Activated T-helper 1 cell treated with anti-CD3 and anti-CD28 coated beads, Interleukin-12 subunit alpha, Interleukin-12 subunit beta, Interleukin-2, Interleukin-4 antibody, amounts not matched to agents 30 ng/mL and 10 ng/mL and 1 ng/mL, durations not matched to agents 14 hours and 24 hours and 36 hours (primary cell): ENCODE results near the gene ZFX. TPM values are rescaled to one million over a fixed set of nuclear protein-coding genes. Genes with fewer than 3 reads are reported as not detected.

Experiments used
- DNase-seq: peaks from one replicate; pipeline ENCODE4 v3.0.0; 2021; ENCODE audit warnings: low spot score
- H3K27ac Mint-ChIP-seq: one replicate; pipeline ENCODE4 v1.8.0; 2021; ENCODE audit warnings: mild to moderate bottlenecking, mixed read lengths
- H3K27me3 Mint-ChIP-seq: one replicate; pipeline ENCODE4 v1.8.0; 2022; ENCODE audit warnings: mild to moderate bottlenecking, moderate library complexity, mixed read lengths; ENCODE audit not compliant: insufficient read depth
- H3K36me3 Mint-ChIP-seq: one replicate; pipeline ENCODE4 v1.8.0; 2021; ENCODE audit warnings: low read depth, mixed read lengths
- H3K4me1 Mint-ChIP-seq: one replicate; pipeline ENCODE4 v1.8.0; 2021; ENCODE audit warnings: low read depth, mixed read lengths
- H3K4me3 Mint-ChIP-seq: one replicate; pipeline ENCODE4 v1.8.0; 2021; ENCODE audit warnings: mild to moderate bottlenecking, moderate library complexity, mixed read lengths
- H3K9me3 Mint-ChIP-seq: one replicate; pipeline ENCODE4 v1.8.0; 2021; ENCODE audit warnings: mixed read lengths
- intact Hi-C: fragments of 100-400 bp; cut with micrococcal nuclease; formaldehyde crosslinking; loops from one replicate; pipeline ENCODE4 v1.15.1; 2024
- total RNA-seq: library from RNA; stranded (reverse); gene quantifications from 2 replicates; pipeline ENCODE4 v1.2.3, GENCODE V29; 2022

ZFX gene
- total RNA-seq, 1 donor from 2014 or later = 43.3 TPM

DNA sequence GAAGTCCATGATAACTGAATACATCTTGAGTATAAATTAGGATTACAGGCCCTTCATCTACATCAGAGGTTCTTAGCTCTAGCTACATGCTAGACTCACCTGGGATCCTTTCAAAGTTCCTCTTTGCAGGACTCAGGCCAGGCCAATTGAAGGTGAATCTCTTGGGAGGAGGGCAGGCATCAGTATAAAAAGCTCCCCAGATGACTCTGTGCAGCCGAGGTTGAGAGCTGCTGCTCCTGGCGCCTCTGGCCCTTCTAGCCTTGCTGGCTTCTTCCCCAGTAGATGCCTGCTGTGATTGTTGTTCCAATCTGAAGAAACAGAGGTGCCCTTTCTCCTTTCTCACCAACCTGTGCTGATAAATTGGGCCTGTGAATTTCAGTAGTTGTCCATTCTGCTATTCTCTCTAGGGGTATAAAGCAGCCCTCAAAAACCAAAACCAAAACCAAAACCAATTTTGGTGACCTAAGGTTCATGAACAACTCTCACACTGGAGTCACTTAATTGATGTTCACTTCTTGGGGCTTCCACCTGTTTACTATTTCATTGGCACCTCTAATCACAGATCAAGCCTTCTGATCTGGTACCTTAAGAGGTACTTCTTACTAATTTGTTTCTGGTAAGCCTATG lies 85.7 kb downstream of the ZFX start:
- DNase-seq = no peak
- peaks cover 5% of the 10 kb centered on the region for H3K4me1 Mint-ChIP-seq
- peaks cover 2% of the 10 kb centered on the region for H3K27me3 Mint-ChIP-seq
- H3K36me3 Mint-ChIP-seq = no peaks in the 10 kb centered on the region
- H3K9me3 Mint-ChIP-seq = peaks cover 3% of the 10 kb centered on the region
- H3K4me3 Mint-ChIP-seq = no peak overlapping the region
- intact Hi-C loops = no loop called here
- H3K27ac Mint-ChIP-seq = no peak overlapping the region

GRCh38 chrX:24241822-24242648 lies 92.5 kb downstream of the ZFX start:
- H3K4me1 Mint-ChIP-seq = peaks cover 8% of the 10 kb centered on the region
- H3K27ac Mint-ChIP-seq = no peak overlapping the region
- no peak overlapping the region for H3K4me3 Mint-ChIP-seq
- H3K36me3 Mint-ChIP-seq = no peaks in the 10 kb centered on the region
- H3K9me3 Mint-ChIP-seq = no peaks in the 10 kb centered on the region
- no peak for DNase-seq
- intact Hi-C loops = loop anchor here (2.0 to 5.0 kb wide), 3 partner anchors 75 to 335 kb away; partner anchors contain the start of genes APOO and CXorf58
- H3K27me3 Mint-ChIP-seq = peaks cover 2% of the 10 kb centered on the region

DNA sequence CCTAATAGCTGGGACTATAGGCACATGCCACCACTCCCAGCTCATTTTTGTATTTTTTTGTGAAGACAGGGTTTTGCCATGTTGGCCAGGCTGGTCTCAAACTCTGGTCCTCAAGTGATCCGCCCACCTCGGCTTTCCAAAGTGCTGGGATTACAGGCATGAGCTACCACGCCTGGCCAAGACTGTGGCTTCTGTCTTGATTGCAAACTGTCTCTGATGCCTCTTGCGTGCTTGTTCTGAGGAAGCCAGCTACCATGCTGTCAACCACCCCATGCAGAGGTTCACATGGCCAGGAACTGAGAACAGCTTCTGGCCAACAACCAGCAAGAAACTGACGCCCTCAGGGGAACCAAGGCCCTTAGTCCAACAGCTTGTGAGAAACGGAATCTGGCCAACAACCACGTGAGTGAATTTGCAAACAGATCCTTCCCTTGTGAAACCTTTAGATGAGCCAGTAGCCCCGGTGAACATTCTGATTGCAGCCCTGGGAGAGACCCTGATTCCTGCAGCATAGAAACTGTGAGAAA lies 93.2 kb downstream of the ZFX start:
- no peaks in the 10 kb centered on the region for H3K36me3 Mint-ChIP-seq
- no peaks in the 10 kb centered on the region for H3K9me3 Mint-ChIP-seq
- H3K27me3 Mint-ChIP-seq = peaks cover 4% of the 10 kb centered on the region
- H3K4me3 Mint-ChIP-seq = no peak overlapping the region
- intact Hi-C loops = loop anchor here (2.0 to 5.0 kb wide), 3 partner anchors 75 to 335 kb away; partner anchors contain the start of genes APOO and CXorf58
- no peak overlapping the region for H3K27ac Mint-ChIP-seq
- DNase-seq = no peak
- peaks cover 8% of the 10 kb centered on the region for H3K4me1 Mint-ChIP-seq

DNA sequence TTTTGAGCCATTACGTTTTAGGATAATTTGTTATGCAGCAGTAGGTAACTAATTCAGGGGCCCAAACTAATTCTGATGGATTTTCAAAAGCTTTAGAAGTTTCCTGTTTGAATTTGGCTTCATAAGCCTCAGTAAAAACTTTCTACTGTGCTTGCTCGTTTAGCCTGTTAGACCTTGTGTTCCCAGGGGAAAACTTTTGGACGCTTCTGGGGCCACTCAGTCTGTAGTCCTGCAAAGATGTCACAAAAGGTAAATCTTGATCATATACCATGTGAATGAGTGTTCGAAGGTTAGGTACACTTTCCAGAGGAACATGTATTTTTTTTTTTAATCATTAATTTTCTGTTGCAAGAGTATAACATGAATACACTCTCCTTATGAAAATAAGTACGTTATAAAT lies 93.7 kb downstream of the ZFX start:
- no peak overlapping the region for H3K27ac Mint-ChIP-seq
- H3K36me3 Mint-ChIP-seq = no peaks in the 10 kb centered on the region
- H3K4me3 Mint-ChIP-seq = no peak overlapping the region
- intact Hi-C loops = loop anchor here (2.0 to 5.0 kb wide), 3 partner anchors 76 to 336 kb away; partner anchors contain the start of genes APOO and CXorf58
- no peaks in the 10 kb centered on the region for H3K9me3 Mint-ChIP-seq
- H3K27me3 Mint-ChIP-seq = peaks cover 4% of the 10 kb centered on the region
- DNase-seq = no peak
- H3K4me1 Mint-ChIP-seq = peaks cover 8% of the 10 kb centered on the region

DNA sequence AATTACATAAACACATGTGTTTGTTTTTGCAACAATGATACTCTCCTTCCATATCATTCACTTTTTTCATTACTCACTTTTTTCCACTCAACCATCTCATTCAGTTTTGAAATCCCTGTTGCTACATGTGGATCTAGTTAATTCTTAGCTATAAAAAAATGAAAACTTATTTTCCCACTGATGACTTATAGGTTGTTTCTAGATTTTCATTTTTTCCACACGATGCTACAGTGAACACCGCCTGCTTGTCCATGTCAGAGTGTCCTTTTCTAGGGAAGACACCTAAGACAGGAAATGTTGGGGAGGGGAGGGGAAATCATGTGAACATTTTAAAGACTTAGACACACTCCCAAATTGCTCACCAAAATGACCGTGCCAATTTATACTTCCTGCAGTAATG lies 94.2 kb downstream of the ZFX start:
- Mint-ChIP-seq H3K4me1 (peaks cover 8% of the 10 kb centered on the region), H3K36me3 (no peaks in the 10 kb centered on the region), H3K27ac (no peak overlapping the region), H3K27me3 (peaks cover 5% of the 10 kb centered on the region), H3K9me3 (no peaks in the 10 kb centered on the region), H3K4me3 (no peak overlapping the region)
- no peak for DNase-seq
- intact Hi-C loops = loop anchor here (2.0 to 5.0 kb wide), 3 partner anchors 76 to 336 kb away; partner anchors contain the start of genes APOO and CXorf58

- H3K4me1 Mint-ChIP-seq = peaks cover 8% of the 10 kb centered on the region
- H3K27ac Mint-ChIP-seq = no peak overlapping the region
- no peaks in the 10 kb centered on the region for H3K36me3 Mint-ChIP-seq
- no peak for DNase-seq
- no peaks in the 10 kb centered on the region for H3K9me3 Mint-ChIP-seq
- intact Hi-C loops = no loop called here
- no peak overlapping the region for H3K4me3 Mint-ChIP-seq
- peaks cover 5% of the 10 kb centered on the region for H3K27me3 Mint-ChIP-seq
Observed at GRCh38 chrX:24245202-24245601, 95.7 kb downstream of the ZFX start.

- intact Hi-C loops = no loop called here
- Mint-ChIP-seq H3K36me3 (no peaks in the 10 kb centered on the region), H3K27ac (no peak overlapping the region), H3K4me3 (no peak overlapping the region), H3K4me1 (peaks cover 8% of the 10 kb centered on the region), H3K9me3 (no peaks in the 10 kb centered on the region), H3K27me3 (peaks cover 10% of the 10 kb centered on the region)
- DNase-seq = no peak
Observed at GRCh38 chrX:24248042-24248441, 98.5 kb downstream of the ZFX start.

DNA sequence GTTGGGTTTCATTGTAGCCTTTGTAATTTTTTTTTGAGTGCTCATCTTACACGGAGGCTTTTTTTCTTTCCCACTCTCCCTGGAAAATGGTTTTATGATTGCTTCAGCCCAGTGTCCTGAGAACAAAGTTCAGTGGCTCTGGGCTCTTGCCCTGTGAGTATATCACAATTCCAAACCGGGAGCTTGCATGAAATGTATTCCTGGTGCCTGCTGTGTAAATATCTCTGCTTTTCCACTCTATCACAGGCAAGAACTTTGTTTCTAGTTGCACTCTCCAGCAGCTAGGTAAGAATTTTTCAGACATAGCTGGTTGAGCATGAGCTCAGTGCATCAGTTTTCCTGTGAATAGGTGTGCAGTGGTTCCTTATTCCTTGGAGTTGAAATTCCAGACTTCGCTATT lies 103.5 kb downstream of the ZFX start:
- Mint-ChIP-seq H3K9me3 (no peaks in the 10 kb centered on the region), H3K4me1 (no peaks in the 10 kb centered on the region), H3K27ac (no peak overlapping the region), H3K4me3 (no peak overlapping the region), H3K27me3 (peaks cover 10% of the 10 kb centered on the region), H3K36me3 (no peaks in the 10 kb centered on the region)
- no peak for DNase-seq
- intact Hi-C loops = loop anchor here (10.0 kb wide), 1 partner anchor 892 kb away; no protein-coding TSS in a partner anchor

DNA sequence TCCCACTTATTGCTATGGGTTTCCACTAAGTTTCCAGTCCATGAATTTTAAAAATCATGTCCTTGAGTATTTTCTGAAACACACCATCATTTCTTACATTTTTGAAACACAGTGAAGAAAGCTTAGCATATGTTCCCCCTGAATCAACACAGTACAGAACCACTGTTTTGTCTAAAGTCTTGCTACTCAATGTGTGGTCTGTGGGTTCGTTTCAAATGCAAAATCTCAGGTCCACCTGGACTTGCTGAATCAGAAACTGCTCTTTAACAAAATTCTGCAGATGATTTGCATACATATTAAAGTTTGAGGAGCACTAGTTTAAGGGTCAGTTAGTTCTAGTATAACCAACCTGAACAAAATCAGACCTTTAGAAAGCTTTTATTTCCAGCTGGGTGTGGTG lies 103.9 kb downstream of the ZFX start:
- H3K9me3 Mint-ChIP-seq = no peaks in the 10 kb centered on the region
- no peak overlapping the region for H3K27ac Mint-ChIP-seq
- no peak overlapping the region for H3K4me3 Mint-ChIP-seq
- H3K4me1 Mint-ChIP-seq = no peaks in the 10 kb centered on the region
- no peaks in the 10 kb centered on the region for H3K36me3 Mint-ChIP-seq
- peaks cover 8% of the 10 kb centered on the region for H3K27me3 Mint-ChIP-seq
- intact Hi-C loops = loop anchor here (10.0 kb wide), 1 partner anchor 891 kb away; no protein-coding TSS in a partner anchor
- no peak for DNase-seq

GRCh38 chrX:24257011-24257410 lies 107.5 kb downstream of the ZFX start:
- Mint-ChIP-seq H3K36me3 (no peaks in the 10 kb centered on the region), H3K4me1 (peaks cover 10% of the 10 kb centered on the region), H3K9me3 (no peaks in the 10 kb centered on the region), H3K4me3 (no peak overlapping the region), H3K27me3 (peaks cover 6% of the 10 kb centered on the region), H3K27ac (no peak overlapping the region)
- DNase-seq = no peak
- intact Hi-C loops = loop anchor here (10.0 kb wide), 1 partner anchor 888 kb away; no protein-coding TSS in a partner anchor

GRCh38 chrX:24259544-24260240 lies 110.2 kb downstream of the ZFX start:
- Mint-ChIP-seq H3K27me3 (no peaks in the 10 kb centered on the region), H3K36me3 (no peaks in the 10 kb centered on the region), H3K4me1 (peaks cover 27% of the 10 kb centered on the region), H3K27ac (peak overlapping the region; percentile 44), H3K4me3 (no peak overlapping the region), H3K9me3 (no peaks in the 10 kb centered on the region)
- intact Hi-C loops = loop anchor here (1.0 to 10.0 kb wide), 5 partner anchors 35 to 885 kb away; no protein-coding TSS in a partner anchor
- peak; percentile 5 for DNase-seq

DNA sequence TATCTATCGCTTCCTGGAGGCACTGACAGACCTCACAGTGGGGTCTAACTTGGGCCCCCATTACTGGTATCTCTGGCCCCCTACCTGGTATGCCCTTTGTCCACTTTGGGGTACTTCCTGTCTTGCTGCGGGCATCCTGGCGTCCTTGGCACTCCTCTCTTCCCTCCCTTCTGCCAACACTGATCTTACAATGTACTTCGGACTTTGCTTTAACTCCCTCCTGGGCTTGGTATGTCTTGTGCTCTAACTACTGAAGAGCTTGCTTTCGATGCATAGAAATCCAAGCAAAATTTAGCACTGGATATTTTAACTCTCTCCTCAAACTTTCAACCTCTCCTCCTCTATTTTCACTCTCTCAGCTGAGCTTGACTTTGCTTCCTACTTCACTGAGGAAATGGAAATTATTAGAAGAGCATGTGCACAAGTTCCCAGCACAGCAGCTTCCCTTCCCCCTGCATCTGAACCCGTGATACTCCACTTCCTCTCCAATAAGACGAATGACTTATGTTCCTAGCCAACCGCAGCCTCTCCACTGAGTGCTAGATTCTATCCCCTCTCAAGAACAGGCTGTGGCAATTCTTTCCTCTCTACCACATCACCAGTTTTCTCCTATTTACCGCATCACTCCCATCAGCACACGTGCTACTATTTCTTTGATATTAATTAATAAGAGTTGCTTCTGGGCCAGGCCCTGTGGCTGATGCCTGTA lies 111.5 kb downstream of the ZFX start:
- Mint-ChIP-seq H3K9me3 (no peaks in the 10 kb centered on the region), H3K27ac (peak overlapping the region; percentile 78), H3K27me3 (no peaks in the 10 kb centered on the region), H3K36me3 (no peaks in the 10 kb centered on the region), H3K4me3 (peak overlapping the region; percentile 35), H3K4me1 (peaks cover 31% of the 10 kb centered on the region)
- peak; percentile 7 for DNase-seq
- intact Hi-C loops = no loop called here
